BJ (cell line): ENCODE data around the gene TNIK. TPM values are rescaled to one million over a fixed set of nuclear protein-coding genes. Genes with fewer than 3 reads are reported as not detected.

Experiments used
- CTCF ChIA-PET: fragments of 350-600 bp; formaldehyde crosslinking; extraction: SDS; loops from one replicate; lab custom pipeline; 2021; ENCODE audit warnings: antibody characterized with exemption, inconsistent platforms; lab: Yijun Ruan, JAX
- POLR2A ChIA-PET: fragments of 300-600 bp; sonication (Branson Sonifier 250); formaldehyde crosslinking; extraction: SDS; loops from one replicate; lab custom pipeline; 2021; ENCODE audit warnings: antibody characterized with exemption; lab: Charles Lee
- DNase-seq: peaks from one replicate; pipeline ENCODE4 v3.0.0-alpha.2; 2011; ENCODE audit warnings: low read depth
- H3K27me3 ChIP-seq: 2 replicates; pipeline ENCODE4 v1.6.0; 2011; ENCODE audit warnings: low read length; ENCODE audit not compliant: control insufficient read depth, insufficient read depth
- H3K36me3 ChIP-seq: 2 replicates; pipeline ENCODE4 v1.5.1; 2011; ENCODE audit warnings: low read length; ENCODE audit not compliant: control insufficient read depth, insufficient read depth
- H3K4me3 ChIP-seq: 2 replicates; pipeline ENCODE4 v1.5.1; 2011; ENCODE audit warnings: low read depth, mild to moderate bottlenecking, control low read depth, low read length
- CTCF ChIP-seq: IDR thresholded peaks from 2 replicates; pipeline ENCODE4 v1.5.1; 2011; ENCODE audit warnings: low read depth, mild to moderate bottlenecking, control low read depth, inconsistent platforms, low read length, moderate library complexity; ENCODE audit not compliant: insufficient read depth
- polyA plus RNA-seq: library from polyadenylated mRNA; depleted of rRNA; stranded (reverse); fragments of >200 nt; gene quantifications from 2 replicates; pipeline ENCODE4 v1.2.3, GENCODE V29; 2011

TNIK gene
- polyA plus RNA-seq, 1 experiment, result 2.1 TPM

- Histone ChIP-seq H3K36me3 (no peaks in the 10 kb centered on the region), H3K27me3 (no peaks in the 10 kb centered on the region), H3K4me3 (no peak overlapping the region)
- CTCF ChIA-PET, result interaction anchor here (1.1 to 2.0 kb wide), 2 partner anchors 10 to 82 kb away, joined by 3 to 5 read pairs; no protein-coding TSS in a partner anchor
- no peak for DNase-seq
- POLR2A ChIA-PET, result no interaction called here
- no peak for TF ChIP-seq CTCF
Observed at GRCh38 chr3:171348121-171348520, 112.1 kb downstream of the TNIK start.

- no peak for DNase-seq
- ChIA-PET POLR2A (no interaction called here), CTCF (interaction anchor here (0.6 to 2.0 kb wide), 3 partner anchors 9 to 105 kb away, joined by 3 to 5 read pairs (median 3); no protein-coding TSS in a partner anchor)
- Histone ChIP-seq H3K4me3 (no peak overlapping the region), H3K27me3 (no peaks in the 10 kb centered on the region), H3K36me3 (no peaks in the 10 kb centered on the region)
- TF ChIP-seq CTCF, result no peak
Observed at GRCh38 chr3:171347301-171348039, 112.7 kb downstream of the TNIK start.

GRCh38 chr3:171346582-171347300 is 113.5 kb downstream of the TNIK start:
- TF ChIP-seq CTCF, result no peak
- ChIA-PET POLR2A (no interaction called here), CTCF (interaction anchor here (0.6 to 2.0 kb wide), 4 partner anchors 8 to 297 kb away, joined by 3 to 5 read pairs (median 3); no protein-coding TSS in a partner anchor)
- H3K27me3 ChIP-seq, result no peaks in the 10 kb centered on the region
- no peak for DNase-seq
- no peak overlapping the region for H3K4me3 ChIP-seq
- H3K36me3 ChIP-seq, result no peaks in the 10 kb centered on the region

GRCh38 chr3:171346019-171346418 is 114.2 kb downstream of the TNIK start:
- Histone ChIP-seq H3K4me3 (no peak overlapping the region), H3K27me3 (no peaks in the 10 kb centered on the region), H3K36me3 (no peaks in the 10 kb centered on the region)
- DNase-seq, result no peak
- ChIA-PET CTCF (no interaction called here), POLR2A (no interaction called here)
- no peak for TF ChIP-seq CTCF
